K562 (cell line): ENCODE results near the gene PNMA8C. TPM values are rescaled to one million over a fixed set of nuclear protein-coding genes. Genes with fewer than 3 reads are reported as not detected.

Source experiments
- BRF2 ChIP-seq: IDR thresholded peaks from 3 replicates; pipeline ENCODE4 v1.6.1; 2011; ENCODE audit warnings: borderline replicate concordance, mild to moderate bottlenecking; ENCODE audit not compliant: insufficient read length, insufficient read depth
- CBFB ChIP-seq: sonication (generic); formaldehyde crosslinking; IDR thresholded peaks from 2 replicates; pipeline ENCODE4 v1.4.0; 2020; ENCODE audit warnings: mild to moderate bottlenecking, missing genetic modification reagents
- CEBPB ChIP-seq: fragments of 450-650 bp; IDR thresholded peaks from 2 replicates; pipeline ENCODE4 v1.6.1; 2016; ENCODE audit warnings: missing genetic modification characterization, missing compliant biosample characterization
- CHCHD3 ChIP-seq: fragments of 250-450 bp; sonication (Bioruptor Pico); IDR thresholded peaks from 2 replicates; pipeline ENCODE4 v2.1.2; 2022; ENCODE audit warnings: mild to moderate bottlenecking
- ETS1 ChIP-seq: conservative IDR thresholded peaks from 2 replicates; pipeline ENCODE4 v1.6.1; 2011; ENCODE audit warnings: low read depth, mild to moderate bottlenecking, low read length; ENCODE audit not compliant: control insufficient read depth
- HINFP ChIP-seq: fragments of 450-650 bp; conservative IDR thresholded peaks from 2 replicates; pipeline ENCODE4 v1.6.1; 2016; ENCODE audit warnings: missing genetic modification characterization, low read depth, mild to moderate bottlenecking, control low read depth, missing compliant biosample characterization
- HMGXB4 ChIP-seq: sonication (generic); formaldehyde crosslinking; IDR thresholded peaks from 2 replicates; pipeline ENCODE4 v1.8.1; 2023; ENCODE audit warnings: mild to moderate bottlenecking, missing genetic modification reagents
- HNRNPLL ChIP-seq: fragments of 200-400 bp; formaldehyde crosslinking; IDR thresholded peaks from 2 replicates; pipeline ENCODE4 v1.6.1; 2017; ENCODE audit warnings: low read length, low read depth, mild to moderate bottlenecking; ENCODE audit not compliant: poor library complexity, severe bottlenecking
- ILK ChIP-seq: fragments of 450-650 bp; IDR thresholded peaks from 2 replicates; pipeline ENCODE4 v1.6.1; 2016; ENCODE audit warnings: missing genetic modification characterization, low read depth, mild to moderate bottlenecking, missing compliant biosample characterization, moderate library complexity, borderline replicate concordance
- MTA1 ChIP-seq: fragments of 450-650 bp; IDR thresholded peaks from 2 replicates; pipeline ENCODE4 v1.6.1; 2017; ENCODE audit warnings: borderline replicate concordance
- SAFB2 ChIP-seq: fragments of 200-400 bp; formaldehyde crosslinking; IDR thresholded peaks from 2 replicates; pipeline ENCODE4 v1.6.1; 2018; ENCODE audit warnings: borderline replicate concordance, low read length, low read depth, moderate library complexity; ENCODE audit not compliant: severe bottlenecking
- SMAD3 ChIP-seq: fragments of 450-650 bp; formaldehyde crosslinking; conservative IDR thresholded peaks from 2 replicates; pipeline ENCODE4 v1.4.0; 2020; ENCODE audit warnings: mild to moderate bottlenecking
- SPI1 ChIP-seq: IDR thresholded peaks from 2 replicates; pipeline ENCODE4 v1.6.1; 2011; ENCODE audit warnings: low read depth, low read length, control low read depth, borderline replicate concordance
- TSHZ1 ChIP-seq: fragments of 250-450 bp; sonication (Bioruptor Pico); IDR thresholded peaks from 2 replicates; pipeline ENCODE4 v1.4.0; 2020; ENCODE audit warnings: mild to moderate bottlenecking, moderate library complexity
- XRCC4 ChIP-seq: IDR thresholded peaks from one replicate; pipeline ENCODE4 v1.6.1; 2011; ENCODE audit not compliant: insufficient read depth, insufficient read length; ENCODE audit errors: extremely low read depth
- ZFPM2 ChIP-seq: fragments of 250-450 bp; sonication (Bioruptor Pico); IDR thresholded peaks from 2 replicates; pipeline ENCODE4 v1.5.1; 2022; ENCODE audit warnings: mild to moderate bottlenecking
- ZNF134 ChIP-seq: fragments of 250-450 bp; sonication (Bioruptor Pico); conservative IDR thresholded peaks from 2 replicates; pipeline ENCODE4 v1.4.0; 2020
- ZNF57 ChIP-seq: fragments of 450-650 bp; formaldehyde crosslinking; IDR thresholded peaks from 2 replicates; pipeline ENCODE4 v1.4.0; 2020; ENCODE audit warnings: mild to moderate bottlenecking, moderate library complexity
- polyA plus RNA-seq, 8 experiments: library from polyadenylated mRNA; depleted of rRNA in 4 of 8; stranded (reverse) in 5 of 8; unstranded in 3 of 8; fragments of >200 nt; fragmentation: Nextera tagmentation in 2 of 8; fragmentation: Illumina TruSeq in 1 of 8; extraction: Ambion mirVana in 2 of 8; extraction: Trizol in 1 of 8; gene quantifications; 2 replicates each; pipeline versions ENCODE4 v1.2.1 to v1.2.3, GENCODE V29; 2011 to 2014; ENCODE audit warnings: inconsistent platforms in 1 of 8, missing spikeins in 1 of 8
- total RNA-seq, 7 experiments: library from RNA; depleted of rRNA in 6 of 7; stranded (reverse); fragments of >200 nt in 6 of 7; fragmentation: Illumina TruSeq in 2 of 7; extraction: Trizol in 2 of 7; gene quantifications; 2 replicates each; pipeline versions ENCODE4 v1.2.1 to v1.2.3, GENCODE V29; 2011 to 2021; ENCODE audit warnings: low replicate concordance in 1 of 7

Gene PNMA8C
- total and polyA plus RNA-seq, 9 of the 15 experiments (the other 6 are each of a cell fraction or from before 2014, with no cell fraction given), result 0.04 to 0.05 (median 0.05) TPM; not detected in 6

- no peak for TF ChIP-seq HMGXB4 (CRISPR knock-in tag)
- TF ChIP-seq ZNF57 (CRISPR knock-in tag), result no peak
- no peak for TF ChIP-seq CBFB (CRISPR knock-in tag)
- no peak for TF ChIP-seq ILK (tag)
- no peak for TF ChIP-seq BRF2
- TF ChIP-seq SPI1, result no peak; the same call in 1 of the 2 replicates
- TF ChIP-seq XRCC4, result no peak
- no peak for TF ChIP-seq ZFPM2 (CRISPR knock-in tag)
- TF ChIP-seq MTA1, result no peak
- TF ChIP-seq CHCHD3 (CRISPR knock-in tag), result no peak
- peak; percentile 46; the same call in 1 of the 2 replicates for TF ChIP-seq HINFP
- no peak; the same call in 1 of the 2 replicates for TF ChIP-seq ETS1
- TF ChIP-seq ZNF134 (CRISPR knock-in tag), result peak; percentile 39; the same call in 1 of the 2 replicates
- no peak for TF ChIP-seq TSHZ1
- 0 out of 2 replicates have a peak, but pooled peaks have one; percentile 20 for TF ChIP-seq SMAD3 (CRISPR knock-in tag)
- TF ChIP-seq CEBPB (tag), result no peak
- peak; percentile 53 for TF ChIP-seq HNRNPLL
- no peak for TF ChIP-seq SAFB2
Measured at GRCh38 chr19:46413262-46414031, 15.3 kb downstream of the PNMA8C start, which contains the start of gene CCDC8 (continued).
